EL (cell line): ENCODE measurements around the gene TAS2R10.
"Not testable (repeated sequence)": the region's sequence is repeated elsewhere in the genome, so short reads cannot be mapped to it uniquely, and the experiment has no call there.

Experiments
- DNase-seq: peaks from one replicate; pipeline ENCODE4 v3.0.0-alpha.2; 2016

TAS2R10 gene, protein sequence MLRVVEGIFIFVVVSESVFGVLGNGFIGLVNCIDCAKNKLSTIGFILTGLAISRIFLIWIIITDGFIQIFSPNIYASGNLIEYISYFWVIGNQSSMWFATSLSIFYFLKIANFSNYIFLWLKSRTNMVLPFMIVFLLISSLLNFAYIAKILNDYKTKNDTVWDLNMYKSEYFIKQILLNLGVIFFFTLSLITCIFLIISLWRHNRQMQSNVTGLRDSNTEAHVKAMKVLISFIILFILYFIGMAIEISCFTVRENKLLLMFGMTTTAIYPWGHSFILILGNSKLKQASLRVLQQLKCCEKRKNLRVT

DNA sequence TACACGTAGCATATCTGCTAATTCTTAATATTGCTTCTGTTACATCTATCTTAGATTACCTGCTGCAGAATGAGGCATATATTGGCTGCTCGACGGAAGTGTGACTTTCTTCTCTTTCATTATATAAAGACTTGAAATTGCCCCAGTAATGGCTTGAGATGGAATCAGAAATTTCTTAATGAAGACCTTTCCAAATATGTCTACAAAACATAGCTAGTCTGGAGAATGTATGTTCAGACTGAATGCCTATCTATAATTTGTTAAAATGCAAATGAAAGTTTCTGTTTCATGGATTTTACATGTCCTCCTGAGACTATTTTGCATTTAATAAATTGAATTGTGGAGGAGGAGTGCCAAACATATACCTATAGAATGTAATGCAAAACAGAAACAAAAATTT is at the start of gene TAS2R10:
Gene TAS2R10 (minus strand): TSS at position 101 of the 400 bp plus-strand sequence. CDS start 89 bp downstream, at position 12.
- DNase-seq: no peak

DNA sequence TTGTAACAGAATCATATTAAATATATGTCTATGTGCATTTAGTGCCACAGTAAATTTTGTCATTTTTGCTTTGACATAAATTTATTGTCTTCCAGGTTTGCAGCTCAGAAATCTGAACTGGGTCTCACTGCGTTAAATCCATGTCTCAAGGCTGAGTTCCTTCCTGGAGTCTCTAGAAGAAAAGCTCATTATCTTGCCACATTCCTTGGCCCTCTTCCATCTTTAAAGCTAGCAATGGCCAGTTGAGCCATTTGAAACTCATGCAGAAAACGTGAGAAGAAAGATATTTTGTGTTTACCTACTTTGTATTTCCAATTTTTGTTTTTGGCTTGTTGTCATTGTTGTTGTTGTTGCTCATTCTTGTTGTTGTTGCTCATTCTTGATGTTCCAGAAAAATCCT is 47.2 kb upstream of the TAS2R10 start:
- DNase-seq: peak; percentile 10

DNA sequence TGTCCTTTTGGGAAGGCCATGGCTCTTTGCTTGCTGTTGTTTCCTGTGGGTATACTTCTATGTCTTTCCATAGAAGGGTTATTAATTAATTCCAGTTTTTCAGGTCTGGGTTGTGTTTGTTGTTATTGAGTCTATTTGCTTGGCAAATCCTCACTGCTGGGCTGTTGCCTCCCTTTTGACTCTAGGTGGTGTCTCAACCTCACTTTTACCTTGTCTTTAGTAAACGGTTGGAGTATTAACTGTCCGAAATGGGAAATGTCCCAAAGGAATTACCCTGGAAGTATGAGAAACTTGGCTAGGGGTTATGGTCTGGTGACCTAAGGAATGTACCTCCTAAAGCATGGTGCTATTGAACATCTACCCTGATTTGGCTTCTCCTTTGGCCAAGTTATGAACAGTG is 41.2 kb upstream of the TAS2R10 start:
- no peak for DNase-seq

DNA sequence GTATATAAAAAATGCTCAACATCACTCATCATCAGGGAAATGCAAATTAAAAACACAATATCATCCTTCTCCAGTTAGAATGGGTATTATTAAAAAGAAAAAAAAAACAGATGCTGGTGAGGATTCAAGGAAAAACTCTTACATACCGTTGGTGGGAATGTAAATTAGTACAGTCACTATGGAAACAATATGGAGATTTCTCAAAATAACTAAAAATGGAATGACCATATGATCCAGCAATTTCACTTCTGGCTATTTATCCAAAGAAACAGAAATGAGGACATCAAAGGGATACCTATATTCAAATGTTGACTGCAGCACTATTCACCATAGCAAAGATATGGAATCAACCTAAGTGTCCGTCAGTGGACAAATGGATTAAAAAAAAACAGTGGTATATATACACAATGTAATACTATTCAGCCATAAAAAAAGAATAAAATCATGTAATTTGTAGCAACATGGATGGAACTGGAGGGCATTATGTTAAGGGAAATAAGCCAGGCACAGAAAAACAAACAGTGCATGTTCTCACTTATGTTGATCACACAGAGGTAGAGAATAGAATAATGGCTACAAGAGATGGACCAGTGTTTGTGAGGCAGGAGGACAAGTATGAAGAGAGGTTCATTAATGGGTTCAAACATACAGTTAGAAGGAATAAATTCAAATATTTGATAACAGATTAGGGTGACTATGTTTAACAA is 37.5 kb upstream of the TAS2R10 start:
- no peak for DNase-seq

DNA sequence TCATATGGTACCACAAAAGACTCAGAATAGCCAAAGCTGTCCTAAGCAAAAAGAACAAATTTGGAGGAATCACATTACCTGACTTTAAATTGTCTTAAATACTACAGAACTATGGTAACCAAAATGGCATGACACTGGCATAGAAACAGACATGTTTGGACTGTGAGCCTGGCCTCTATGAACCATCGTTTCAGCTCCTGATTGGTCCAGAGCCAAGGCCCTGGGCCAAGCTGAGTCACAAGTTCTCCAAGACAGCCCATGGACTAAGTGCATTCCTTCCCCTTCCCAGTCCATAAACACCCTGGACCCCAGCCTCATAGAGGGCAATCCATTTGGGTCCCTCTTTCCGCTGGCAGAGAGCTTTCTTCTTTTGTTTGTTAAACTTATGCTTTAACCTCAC is 35.2 kb upstream of the TAS2R10 start:
- peak; percentile 23 for DNase-seq

DNA sequence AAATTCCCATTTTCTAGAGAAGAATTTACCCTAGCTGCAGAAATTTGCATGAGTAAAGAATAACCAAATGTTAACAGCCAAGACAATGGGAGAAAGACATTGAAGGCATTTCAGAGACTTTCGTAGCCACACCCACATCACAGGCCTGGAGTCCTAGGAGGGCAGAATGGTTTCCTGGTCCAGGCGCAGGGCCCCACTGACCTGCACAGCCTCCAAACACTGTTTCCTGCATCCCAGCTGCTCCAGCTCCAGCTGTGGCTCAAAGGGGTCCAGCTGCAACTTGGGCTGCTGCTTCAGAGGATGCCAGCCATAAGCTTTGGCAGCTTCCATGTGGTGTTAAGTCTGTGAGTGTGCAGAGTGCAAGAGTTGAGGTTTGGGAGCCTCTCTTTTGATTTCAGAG is 29.6 kb upstream of the TAS2R10 start:
- DNase-seq: no peak

DNA sequence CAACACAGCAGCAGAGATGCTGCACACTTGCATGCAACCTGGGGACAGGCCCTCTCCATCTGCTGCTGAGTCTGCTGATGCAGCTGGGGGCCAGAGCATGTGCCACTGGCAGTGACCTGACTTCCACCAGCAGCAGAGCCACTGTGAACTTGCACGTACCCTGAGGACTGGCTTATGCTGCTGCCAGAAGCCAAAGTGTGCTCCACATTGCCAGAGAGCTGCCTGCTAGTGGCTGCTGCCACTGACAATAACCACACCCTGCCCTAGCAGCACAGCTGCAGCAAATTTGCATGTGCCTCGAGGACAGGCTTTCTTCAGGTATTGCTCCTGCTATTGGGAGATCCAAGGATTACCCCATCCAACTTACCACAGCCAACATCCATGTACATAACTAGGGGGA is 27.6 kb upstream of the TAS2R10 start:
- no peak for DNase-seq

DNA sequence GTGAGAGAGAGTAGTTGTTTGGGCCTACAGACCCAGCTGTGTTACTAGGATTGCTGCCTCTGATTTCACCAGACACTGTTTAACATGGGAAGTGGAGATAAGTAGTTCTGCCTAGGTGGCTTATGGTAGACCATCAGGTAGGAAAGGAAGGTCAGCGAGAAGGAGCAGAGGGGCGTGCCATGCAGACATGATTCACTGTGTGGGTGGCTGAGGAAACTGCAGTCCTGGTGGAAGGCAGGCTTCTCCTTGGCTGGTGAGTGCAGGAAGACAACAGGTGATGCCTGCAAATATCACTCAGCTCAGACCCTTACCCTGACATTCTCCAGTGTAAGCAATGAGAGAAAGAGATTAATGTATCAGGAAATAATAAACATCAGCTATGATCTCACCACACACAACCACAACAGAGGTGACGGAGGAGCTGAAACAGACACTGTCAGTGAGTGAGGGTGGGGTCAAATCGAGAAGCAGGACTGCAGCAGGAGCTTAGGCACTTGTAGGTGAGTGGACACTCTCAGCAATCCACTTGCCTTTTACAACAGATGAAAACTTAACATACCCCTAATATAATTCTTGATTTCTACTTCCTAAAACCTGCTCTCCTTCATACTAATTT is 25.2 kb upstream of the TAS2R10 start:
- no peak for DNase-seq

DNA sequence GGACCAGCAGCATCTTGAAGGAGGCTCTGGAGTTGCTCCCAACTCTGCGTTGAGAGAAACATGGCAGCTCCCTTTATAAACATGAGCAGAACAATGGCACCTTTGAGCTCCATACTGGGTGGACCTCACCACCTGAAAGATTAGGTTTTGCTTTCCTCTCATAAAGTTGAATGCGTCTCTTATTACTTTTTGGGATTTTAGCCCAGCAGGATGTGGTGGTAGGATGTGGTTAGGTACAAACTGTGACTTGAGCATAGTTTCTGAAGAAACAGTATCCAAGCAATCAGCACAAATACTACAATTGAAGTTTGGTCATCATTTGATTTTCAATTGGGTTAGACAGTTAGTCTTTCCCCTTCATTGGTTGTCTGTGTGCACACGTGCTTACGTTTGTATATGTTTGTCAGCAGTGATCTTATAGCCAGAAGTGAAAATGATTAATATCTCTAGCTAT is 23.3 kb upstream of the TAS2R10 start, which contains the start of gene PRR4:
Gene PRR4 (minus strand): TSS at position 51 of the 454 bp plus-strand sequence. CDS start 38 bp downstream, at position 13.
- DNase-seq: no peak

DNA sequence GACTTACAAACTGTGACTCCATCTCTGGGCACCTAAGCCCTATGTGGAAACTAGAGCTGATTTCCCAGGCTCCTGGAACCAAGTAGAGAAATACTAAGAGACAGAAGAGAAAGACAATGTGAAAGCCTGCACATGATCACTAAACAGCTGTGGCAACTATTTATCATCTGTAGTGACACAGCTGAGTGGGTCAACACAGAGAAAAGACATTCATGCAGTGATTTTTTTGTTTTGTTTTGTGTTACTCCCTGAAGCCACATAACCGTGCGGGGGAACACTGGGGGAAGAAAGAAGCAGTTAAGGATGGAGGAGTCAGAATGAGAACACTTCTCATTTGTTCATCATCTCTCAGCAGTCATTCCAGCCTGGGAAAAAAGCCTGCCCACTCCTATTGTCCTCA is 21.6 kb upstream of the TAS2R10 start:
- no peak for DNase-seq

DNA sequence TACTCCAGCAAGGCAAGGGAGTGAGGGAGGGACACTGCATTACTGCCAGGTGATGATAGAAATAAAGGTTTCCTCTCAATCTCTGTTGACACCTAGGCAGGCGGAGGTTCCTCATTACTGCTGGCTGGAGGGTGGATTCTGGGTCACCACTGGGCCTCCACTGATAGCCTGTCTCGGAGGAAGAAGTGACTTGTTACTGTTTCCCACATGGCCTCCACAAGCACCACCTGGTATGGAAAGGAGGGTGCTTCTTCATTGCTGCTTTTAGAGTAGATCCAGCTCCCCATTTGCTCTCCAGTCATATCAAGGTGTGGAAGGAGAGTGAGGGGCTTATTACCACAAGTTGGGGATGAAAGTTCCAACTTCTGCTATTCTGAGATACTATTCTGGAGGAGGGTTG is 16.7 kb upstream of the TAS2R10 start:
- no peak for DNase-seq

DNA sequence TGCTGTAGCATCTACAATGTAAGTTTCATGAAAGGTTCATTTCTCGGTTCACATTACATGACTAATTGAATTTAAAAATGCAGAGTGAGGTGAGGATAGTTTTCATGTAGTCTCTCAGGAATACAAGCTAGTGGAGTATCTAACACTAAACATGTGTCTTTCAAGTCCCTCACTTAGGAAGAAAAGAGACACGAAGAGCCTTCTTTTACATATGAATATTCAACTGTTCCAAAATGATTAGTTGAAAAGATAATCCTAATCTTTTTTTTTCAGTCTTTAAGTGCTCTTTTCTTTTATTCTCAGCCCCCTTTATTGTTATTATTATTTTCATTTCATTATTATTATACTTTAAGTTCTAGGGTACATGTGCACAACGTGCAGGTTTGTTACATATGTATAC is 12.3 kb upstream of the TAS2R10 start:
- DNase-seq: no peak

DNA sequence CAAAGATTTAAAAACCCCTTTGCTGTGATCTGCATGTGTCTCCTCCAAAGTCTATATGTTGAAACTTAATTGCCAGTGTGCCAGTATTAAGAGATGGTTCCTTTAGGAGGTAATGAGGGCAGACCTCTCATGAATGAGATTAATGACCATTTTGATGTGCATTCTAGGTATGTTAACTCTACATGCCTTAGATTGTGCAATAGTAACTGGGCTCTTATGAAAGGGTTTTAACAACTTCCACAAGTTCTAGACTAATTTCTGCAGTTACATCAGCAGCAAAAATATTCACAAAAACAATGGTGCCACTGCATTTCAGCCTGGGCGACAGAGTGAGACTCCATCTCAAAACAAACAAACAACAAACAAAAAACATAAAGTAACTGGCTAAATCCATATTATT is 3.8 kb upstream of the TAS2R10 start:
- no peak for DNase-seq

DNA sequence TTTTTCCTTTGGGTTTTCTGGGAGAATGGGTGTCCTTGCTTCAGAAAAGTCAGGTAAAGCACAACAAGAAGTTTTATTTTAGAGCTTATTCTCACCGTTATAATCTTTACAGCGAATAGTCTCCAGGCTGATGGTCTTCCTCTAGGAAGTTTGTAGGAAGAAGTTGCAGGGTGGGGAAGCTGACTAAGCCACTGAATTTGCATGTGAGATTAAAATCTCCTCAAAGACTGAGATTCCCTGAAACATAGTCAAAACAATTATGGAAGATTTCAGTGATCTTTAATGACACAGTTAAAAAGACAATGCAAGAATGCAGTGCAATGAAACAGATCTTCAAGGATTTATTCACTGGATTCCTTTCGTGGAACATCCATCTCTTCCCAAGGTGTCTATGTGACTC is 1.2 kb downstream of the TAS2R10 start:
- DNase-seq: no peak

DNA sequence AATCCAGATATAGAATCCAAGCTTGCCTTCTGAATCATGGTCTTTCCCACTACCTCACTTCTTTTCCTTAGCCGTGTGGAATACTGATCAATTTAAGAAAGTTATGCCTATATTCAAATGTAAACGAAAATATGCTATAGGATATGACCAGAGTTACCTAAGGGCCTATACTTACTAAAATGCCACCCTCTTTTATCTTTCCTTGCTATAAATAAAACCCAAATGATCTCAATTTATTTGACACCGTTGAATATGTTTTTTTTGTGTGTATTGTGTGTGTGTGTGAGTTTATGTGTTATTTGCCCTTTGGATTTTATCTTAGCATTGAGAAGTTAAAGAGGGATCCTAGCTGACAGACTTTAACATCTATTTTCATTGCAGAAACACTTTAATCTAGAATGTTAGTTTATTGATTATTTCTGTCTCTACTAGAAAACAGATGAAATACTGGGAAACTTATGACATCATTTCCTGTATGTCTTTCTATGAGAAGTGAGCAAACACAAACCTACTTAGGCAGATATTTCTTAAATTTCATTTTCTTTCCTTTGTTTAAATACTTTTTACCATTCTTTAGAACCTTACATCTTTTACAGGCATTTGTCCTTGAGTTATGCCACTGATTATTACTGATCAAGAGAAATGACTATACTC is 14.1 kb downstream of the TAS2R10 start:
- no peak for DNase-seq

DNA sequence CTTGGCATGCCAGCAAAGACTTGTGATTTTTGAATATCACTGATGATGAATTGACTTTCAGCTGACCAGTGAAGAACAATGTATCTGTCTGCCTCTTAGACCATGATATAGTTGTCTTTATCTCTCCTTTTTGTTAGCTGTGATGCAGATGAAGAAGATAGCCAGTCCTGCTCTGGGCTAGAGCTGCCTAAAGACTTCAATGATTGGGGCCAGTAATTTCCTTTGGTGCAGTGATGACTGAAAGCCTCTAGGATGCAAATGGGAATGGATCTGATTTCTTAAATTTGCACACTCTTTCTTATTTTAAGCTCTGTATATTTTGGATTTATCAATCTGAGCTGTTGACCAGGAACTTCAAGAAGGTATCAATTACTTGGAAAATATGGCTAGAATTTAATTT is 16.1 kb downstream of the TAS2R10 start, which contains the start of gene TAS2R9:
Gene TAS2R9 (minus strand): TSS at position 101 of the 400 bp plus-strand sequence. CDS start 93 bp downstream, at position 8.
- DNase-seq: no peak

DNA sequence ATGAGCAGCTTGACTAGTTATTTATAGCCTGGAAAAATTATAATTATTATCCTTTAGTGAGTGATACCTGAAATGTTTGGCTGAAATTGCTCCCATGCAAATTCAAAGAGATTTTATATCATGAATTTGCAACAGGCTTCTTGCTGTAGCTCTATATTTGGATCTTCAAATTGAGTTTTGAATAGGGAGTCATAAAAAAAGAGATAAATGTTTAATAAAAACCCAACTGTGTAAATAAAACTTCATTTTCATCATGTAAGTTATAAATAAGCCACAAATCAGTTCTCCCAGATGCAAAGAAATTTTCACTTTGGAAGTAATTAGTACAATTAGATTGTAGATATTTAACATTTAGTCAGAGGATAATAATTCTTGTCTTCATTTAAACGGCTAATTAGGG is 19.0 kb downstream of the TAS2R10 start, which contains the start of gene TAS2R8:
Gene TAS2R8 (minus strand): TSS at position 101 of the 400 bp plus-strand sequence. CDS start 306 bp downstream, outside the sequence.
- DNase-seq: no peak

DNA sequence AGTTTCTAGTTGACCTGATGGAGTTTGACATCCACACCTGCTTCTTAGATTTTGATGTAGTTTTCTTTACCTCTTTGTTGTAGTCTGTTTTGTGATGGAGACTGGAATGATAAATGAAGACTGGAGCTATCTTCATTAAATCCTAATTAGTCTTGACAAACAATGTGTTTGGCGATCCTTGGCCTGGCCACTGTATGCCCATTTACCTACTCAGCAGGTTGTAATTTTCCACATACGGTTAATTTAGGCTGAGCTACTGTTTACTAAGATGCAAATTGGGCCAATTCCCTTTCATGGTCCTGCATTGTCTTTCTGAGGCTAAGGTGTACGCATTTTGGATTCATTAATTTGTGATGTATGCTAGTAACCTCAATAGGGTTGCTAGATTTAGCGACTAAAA is 23.6 kb downstream of the TAS2R10 start, which contains the start of gene TAS2R7:
Gene TAS2R7 (minus strand): TSS at position 41 of the 400 bp plus-strand sequence. CDS start 57 bp downstream, outside the sequence.
- no peak for DNase-seq

DNA sequence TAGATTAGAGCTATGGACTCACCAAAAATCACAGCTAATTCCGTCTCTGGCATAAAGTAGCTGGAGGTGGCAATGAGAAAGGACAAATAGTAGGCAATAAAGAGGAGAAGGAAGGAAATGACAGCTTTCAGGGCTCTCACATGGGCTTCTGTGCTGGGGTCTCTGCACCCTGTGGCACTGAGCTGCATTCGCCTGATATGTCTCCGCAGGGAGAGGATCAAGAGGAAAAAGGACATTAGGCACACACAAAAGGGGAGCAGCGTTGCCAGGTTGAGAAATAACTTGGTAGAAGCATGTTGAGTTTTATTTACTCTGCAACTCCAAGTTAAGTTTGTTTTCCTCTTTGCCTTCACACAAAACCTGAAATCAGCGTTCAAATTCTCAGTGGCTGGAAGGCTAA is 24.4 kb downstream of the TAS2R10 start:
- no peak for DNase-seq

DNA sequence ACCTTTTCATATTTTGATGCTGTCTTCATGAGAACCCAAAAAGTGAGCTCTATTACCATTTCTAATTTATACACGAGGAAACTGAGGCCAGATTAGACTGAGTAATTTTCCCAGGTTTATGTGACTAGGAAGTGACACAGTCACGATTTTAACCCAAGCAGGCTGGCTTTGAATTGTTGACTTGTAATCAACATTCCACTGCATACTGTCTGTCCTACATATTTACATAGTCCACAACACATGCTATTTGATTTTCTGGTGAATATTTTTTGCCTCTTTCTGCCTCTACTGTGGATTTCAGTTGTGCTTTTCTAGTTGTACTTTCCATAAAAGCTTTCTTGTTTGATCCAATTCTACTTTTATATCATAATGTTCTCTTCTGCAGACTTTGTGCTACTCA is 31.9 kb downstream of the TAS2R10 start:
- no peak for DNase-seq

DNA sequence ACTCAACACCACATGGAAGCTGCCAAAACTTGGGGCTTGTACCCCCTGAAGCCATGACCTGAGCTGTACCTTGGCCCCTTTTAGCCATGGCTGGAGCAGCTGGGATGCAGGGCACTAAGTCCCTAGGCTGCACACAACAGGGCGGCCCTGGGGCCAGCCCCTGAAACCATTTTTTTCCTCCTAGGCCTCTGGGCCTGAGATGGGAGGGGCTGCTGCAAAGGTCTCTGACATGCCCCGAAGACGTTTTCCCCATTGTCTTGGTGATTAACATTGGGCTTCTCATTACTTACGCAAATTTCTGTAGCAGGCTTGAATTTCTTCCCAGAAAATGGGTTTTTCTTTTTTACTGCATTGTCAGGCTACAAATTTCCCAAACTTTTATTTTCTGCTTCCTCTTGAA is 34.4 kb downstream of the TAS2R10 start:
- not testable (repeated sequence) for DNase-seq

DNA sequence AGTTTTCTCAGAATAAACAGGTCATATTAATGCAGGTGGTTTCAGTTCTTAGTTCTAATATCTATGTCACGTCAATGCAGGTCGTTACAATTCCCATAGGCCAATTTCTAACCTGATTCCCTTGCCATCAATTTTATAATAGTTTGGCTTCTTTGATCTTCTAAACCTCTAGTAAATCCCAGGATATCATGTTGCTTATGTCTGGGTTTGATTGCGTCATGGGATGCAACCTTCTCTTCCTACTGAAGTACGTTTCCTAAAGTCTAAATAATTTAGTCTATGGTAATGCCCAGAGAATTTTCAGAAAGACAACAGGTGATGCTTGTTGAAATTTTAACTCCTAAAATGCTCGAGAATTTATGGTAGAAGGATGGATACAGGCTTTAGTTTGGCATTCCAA is 42.9 kb downstream of the TAS2R10 start:
- DNase-seq: no peak

DNA sequence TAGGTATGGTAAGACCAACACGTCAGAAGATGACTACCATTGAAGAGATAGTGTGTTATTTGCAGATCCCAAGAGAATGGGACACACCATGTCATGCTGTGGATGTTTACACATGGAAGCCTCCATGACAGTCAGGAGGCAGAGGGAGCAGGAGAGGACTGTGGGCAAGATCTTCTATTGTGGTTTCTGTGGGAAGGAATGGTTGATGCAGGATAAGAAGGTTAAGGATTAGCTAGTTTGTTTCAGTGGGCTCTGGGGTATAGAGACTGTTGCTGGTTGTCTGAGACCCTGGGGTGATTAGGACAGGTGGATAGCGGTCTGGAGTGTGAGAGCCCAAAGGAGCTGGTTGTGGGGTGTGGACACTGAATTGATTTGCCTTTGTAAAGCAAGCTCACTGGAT is 47.1 kb downstream of the TAS2R10 start:
- DNase-seq: no peak
